SU-DHL-6 (cell line): Measurements from ENCODE around the gene PEX6.

ENCODE experiments used
- EZH2phosphoT487 ChIP-seq: fragments of 200-600 bp; sonication (generic), shearing (Covaris generic); conservative IDR thresholded peaks from 2 replicates; pipeline ENCODE4 v1.6.1; 2018; ENCODE audit warnings: mild to moderate bottlenecking, antibody characterized with exemption, low read length, moderate library complexity, mixed read lengths
- TF ChIP-seq, protein P1 (sequence below): fragments of 200-600 bp; sonication (generic); IDR thresholded peaks from one replicate; pipeline ENCODE4 v1.5.1; 2017; ENCODE audit warnings: antibody characterized with exemption, mild to moderate bottlenecking, low read length, moderate library complexity; ENCODE audit not compliant: insufficient read depth, poor library complexity, severe bottlenecking

DNA sequence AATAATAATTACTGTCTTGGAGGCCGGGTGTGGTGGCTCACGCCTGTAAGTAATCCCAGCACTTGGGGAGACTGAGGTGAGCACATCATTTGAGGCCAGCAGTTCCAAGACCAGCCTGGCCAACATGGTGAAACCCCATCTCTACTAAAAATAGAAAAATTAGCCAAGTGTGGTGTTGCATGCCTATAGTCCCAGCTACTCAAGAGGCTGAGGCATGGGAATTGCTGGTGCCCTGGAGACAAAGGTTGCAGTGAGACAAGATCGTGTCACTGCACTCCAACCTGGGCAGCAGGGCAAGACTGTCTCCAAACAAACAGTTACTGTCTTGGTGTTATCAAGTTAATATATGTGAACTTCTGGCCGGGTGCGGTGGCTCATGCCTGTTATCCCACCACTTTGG is 47.4 kb upstream of the PEX6 start:
- TF ChIP-seq, protein P1, sequence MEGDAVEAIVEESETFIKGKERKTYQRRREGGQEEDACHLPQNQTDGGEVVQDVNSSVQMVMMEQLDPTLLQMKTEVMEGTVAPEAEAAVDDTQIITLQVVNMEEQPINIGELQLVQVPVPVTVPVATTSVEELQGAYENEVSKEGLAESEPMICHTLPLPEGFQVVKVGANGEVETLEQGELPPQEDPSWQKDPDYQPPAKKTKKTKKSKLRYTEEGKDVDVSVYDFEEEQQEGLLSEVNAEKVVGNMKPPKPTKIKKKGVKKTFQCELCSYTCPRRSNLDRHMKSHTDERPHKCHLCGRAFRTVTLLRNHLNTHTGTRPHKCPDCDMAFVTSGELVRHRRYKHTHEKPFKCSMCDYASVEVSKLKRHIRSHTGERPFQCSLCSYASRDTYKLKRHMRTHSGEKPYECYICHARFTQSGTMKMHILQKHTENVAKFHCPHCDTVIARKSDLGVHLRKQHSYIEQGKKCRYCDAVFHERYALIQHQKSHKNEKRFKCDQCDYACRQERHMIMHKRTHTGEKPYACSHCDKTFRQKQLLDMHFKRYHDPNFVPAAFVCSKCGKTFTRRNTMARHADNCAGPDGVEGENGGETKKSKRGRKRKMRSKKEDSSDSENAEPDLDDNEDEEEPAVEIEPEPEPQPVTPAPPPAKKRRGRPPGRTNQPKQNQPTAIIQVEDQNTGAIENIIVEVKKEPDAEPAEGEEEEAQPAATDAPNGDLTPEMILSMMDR: no peak
- no peak for TF ChIP-seq EZH2phosphoT487
